HEK293T (cell line): ENCODE measurements around the gene TDP1.
A peak's percentile ranks its signal among the peaks of the same experiment; 100 is the strongest.

Source experiments
- CTCF ChIA-PET: fragments of 350-600 bp; formaldehyde crosslinking; extraction: SDS; loops from one replicate; lab custom pipeline; 2021; ENCODE audit warnings: antibody characterized with exemption, inconsistent platforms; lab: Yijun Ruan, JAX
- POLR2A ChIA-PET: fragments of 350-600 bp; formaldehyde crosslinking; extraction: SDS; loops from one replicate; lab custom pipeline; 2020; ENCODE audit warnings: antibody characterized with exemption, inconsistent platforms; lab: Yijun Ruan, JAX
- DNase-seq: peaks from one replicate; pipeline ENCODE4 v3.0.0; 2012; ENCODE audit warnings: mixed read lengths; ENCODE audit errors: extremely low spot score
- ARNT ChIP-seq: fragments of 450-650 bp; IDR thresholded peaks from 2 replicates; pipeline ENCODE4 v1.6.1; 2017; ENCODE audit warnings: mild to moderate bottlenecking
- BHLHE40 ChIP-seq: fragments of 450-650 bp; IDR thresholded peaks from 2 replicates; pipeline ENCODE4 v1.6.1; 2016; ENCODE audit warnings: mild to moderate bottlenecking, moderate library complexity, borderline replicate concordance
- CTBP1 ChIP-seq: fragments of 450-650 bp; IDR thresholded peaks from 2 replicates; pipeline ENCODE4 v1.6.1; 2016; ENCODE audit warnings: borderline replicate concordance
- ELF4 ChIP-seq: fragments of 450-650 bp; IDR thresholded peaks from 2 replicates; pipeline ENCODE4 v1.6.1; 2017; ENCODE audit warnings: antibody characterized with exemption
- FOXA1 ChIP-seq: fragments of 450-650 bp; IDR thresholded peaks from 2 replicates; pipeline ENCODE4 v1.6.1; 2016; ENCODE audit warnings: mild to moderate bottlenecking
- FOXK2 ChIP-seq: fragments of 450-650 bp; IDR thresholded peaks from 2 replicates; pipeline ENCODE4 v1.6.1; 2016; ENCODE audit warnings: mild to moderate bottlenecking
- FOXM1 ChIP-seq: fragments of 450-650 bp; IDR thresholded peaks from 2 replicates; pipeline ENCODE4 v1.6.1; 2017; ENCODE audit warnings: mild to moderate bottlenecking, borderline replicate concordance
- HDGF ChIP-seq: fragments of 450-650 bp; IDR thresholded peaks from 2 replicates; pipeline ENCODE4 v1.6.1; 2017; ENCODE audit warnings: antibody characterized with exemption, borderline replicate concordance
- L3MBTL2 ChIP-seq: fragments of 450-650 bp; conservative IDR thresholded peaks from 2 replicates; pipeline ENCODE4 v1.6.1; 2016; ENCODE audit warnings: mild to moderate bottlenecking
- LEF1 ChIP-seq: fragments of 450-650 bp; IDR thresholded peaks from 2 replicates; pipeline ENCODE4 v1.6.1; 2017; ENCODE audit warnings: mild to moderate bottlenecking, borderline replicate concordance
- NFRKB ChIP-seq: fragments of 450-650 bp; IDR thresholded peaks from 2 replicates; pipeline ENCODE4 v1.6.1; 2016; ENCODE audit warnings: mild to moderate bottlenecking, moderate library complexity
- SP1 ChIP-seq: fragments of 450-650 bp; IDR thresholded peaks from 2 replicates; pipeline ENCODE4 v1.6.1; 2017
- SUZ12 ChIP-seq: fragments of 450-650 bp; IDR thresholded peaks from 2 replicates; pipeline ENCODE4 v1.6.1; 2016; ENCODE audit warnings: mild to moderate bottlenecking
- TARDBP ChIP-seq: fragments of 450-650 bp; IDR thresholded peaks from 2 replicates; pipeline ENCODE4 v1.6.1; 2016
- ZNF384 ChIP-seq: fragments of 450-650 bp; IDR thresholded peaks from 2 replicates; pipeline ENCODE4 v1.6.1; 2016
- TF ChIP-seq, protein P1 (sequence below): fragments of 450-650 bp; IDR thresholded peaks from 2 replicates; pipeline ENCODE4 v1.6.1; 2016

Gene TDP1

DNA sequence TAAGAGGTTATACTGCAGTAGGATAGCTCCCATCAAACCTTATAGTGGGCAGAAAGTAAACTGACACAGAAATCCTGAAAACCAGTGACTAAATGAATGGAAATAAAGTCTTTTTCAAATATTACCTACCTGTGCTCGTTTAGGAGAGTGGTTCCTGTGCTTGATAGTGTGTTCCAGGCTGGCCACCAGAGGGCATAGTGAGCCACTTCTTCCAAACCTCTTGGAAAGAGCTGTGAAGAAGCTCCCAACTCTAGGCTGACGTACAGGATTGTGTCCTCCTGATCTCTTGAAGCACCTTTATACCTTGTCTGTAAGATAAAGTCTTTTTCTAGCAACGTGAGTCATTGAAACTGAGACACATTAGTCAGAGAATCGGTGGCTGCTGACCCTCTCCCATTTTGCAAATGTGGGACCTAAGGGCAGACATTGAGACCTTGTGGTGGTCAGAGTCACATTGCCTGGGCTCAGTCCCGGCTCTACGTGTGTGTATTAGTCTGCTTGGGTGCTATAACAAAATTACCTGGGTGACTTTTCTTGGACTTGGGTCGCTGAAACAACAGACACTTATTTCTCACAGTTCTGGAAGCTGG is 17.6 kb downstream of the TDP1 start:
- CTCF ChIA-PET, result interaction anchor here (0.6 to 3.5 kb wide), 19 partner anchors 9 to 1286 kb away, joined by 3 to 18 read pairs (median 4); partner anchors contain the start of gene KCNK13
- POLR2A ChIA-PET, result no interaction called here
- TF ChIP-seq BHLHE40, result no peak
- TF ChIP-seq CTBP1, result no peak
- TF ChIP-seq ZNF384, result no peak
- TF ChIP-seq FOXA1, result no peak
- TF ChIP-seq NFRKB, result no peak
- no peak for TF ChIP-seq LEF1
- no peak for TF ChIP-seq L3MBTL2
- TF ChIP-seq HDGF, result no peak
- no peak for TF ChIP-seq SUZ12
- no peak for TF ChIP-seq ARNT
- no peak for TF ChIP-seq ELF4
- TF ChIP-seq, protein P1, sequence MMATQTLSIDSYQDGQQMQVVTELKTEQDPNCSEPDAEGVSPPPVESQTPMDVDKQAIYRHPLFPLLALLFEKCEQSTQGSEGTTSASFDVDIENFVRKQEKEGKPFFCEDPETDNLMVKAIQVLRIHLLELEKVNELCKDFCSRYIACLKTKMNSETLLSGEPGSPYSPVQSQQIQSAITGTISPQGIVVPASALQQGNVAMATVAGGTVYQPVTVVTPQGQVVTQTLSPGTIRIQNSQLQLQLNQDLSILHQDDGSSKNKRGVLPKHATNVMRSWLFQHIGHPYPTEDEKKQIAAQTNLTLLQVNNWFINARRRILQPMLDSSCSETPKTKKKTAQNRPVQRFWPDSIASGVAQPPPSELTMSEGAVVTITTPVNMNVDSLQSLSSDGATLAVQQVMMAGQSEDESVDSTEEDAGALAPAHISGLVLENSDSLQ, result no peak
- TF ChIP-seq FOXM1, result no peak
- peak; percentile 72 for DNase-seq

- ChIA-PET CTCF (no interaction called here), POLR2A (interaction anchor here (1.5 kb wide), 1 partner anchor 22 kb away, joined by 3 read pairs; the partner anchor contains the start of gene TDP1)
- DNase-seq, result no peak
- TF ChIP-seq, protein P1, result no peak
- TF ChIP-seq L3MBTL2 (no peak), TARDBP (no peak), SP1 (no peak), LEF1 (no peak), NFRKB (no peak), HDGF (no peak), FOXM1 (no peak), ZNF384 (no peak), ARNT (no peak), FOXK2 (no peak), CTBP1 (no peak)
Measured at GRCh38 chr14:89977668-89978067, 21.9 kb downstream of the TDP1 start.

GRCh38 chr14:89978656-89979055 is 22.9 kb downstream of the TDP1 start:
- DNase-seq, result no peak
- no peak for TF ChIP-seq TARDBP
- no peak for TF ChIP-seq CTBP1
- no peak for TF ChIP-seq L3MBTL2
- ChIA-PET CTCF (no interaction called here), POLR2A (no interaction called here)

DNA sequence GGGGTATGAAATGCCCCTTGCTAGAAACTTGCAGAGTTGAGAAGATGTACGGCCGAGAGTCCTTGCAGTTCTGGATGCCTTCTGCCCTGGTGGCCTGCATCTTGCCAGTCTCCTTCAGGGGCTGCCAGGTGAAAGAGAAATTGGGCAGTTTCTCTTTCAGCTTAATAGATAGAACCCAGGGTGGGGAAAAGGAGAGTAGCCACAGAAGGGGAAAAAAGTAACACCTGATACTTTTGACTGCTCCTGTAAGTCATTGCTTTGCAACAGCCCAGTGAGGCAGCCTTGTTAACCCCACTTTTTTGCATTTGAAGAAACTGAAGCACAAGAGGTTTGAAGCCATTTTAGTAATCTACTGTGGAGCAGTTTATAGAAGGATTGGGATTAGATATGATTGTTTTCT is 27.6 kb downstream of the TDP1 start:
- ChIA-PET CTCF (interaction anchor here (2.3 kb wide), 1 partner anchor 10 kb away, joined by 18 read pairs; no protein-coding TSS in a partner anchor), POLR2A (no interaction called here)
- TF ChIP-seq SUZ12, result no peak
- no peak for TF ChIP-seq NFRKB
- no peak for TF ChIP-seq FOXA1
- no peak for TF ChIP-seq SP1
- TF ChIP-seq ZNF384, result no peak
- TF ChIP-seq ELF4, result no peak
- TF ChIP-seq BHLHE40, result no peak
- TF ChIP-seq, protein P1, result no peak
- TF ChIP-seq CTBP1, result no peak
- TF ChIP-seq ARNT, result no peak
- TF ChIP-seq L3MBTL2, result no peak
- TF ChIP-seq LEF1, result no peak
- no peak for TF ChIP-seq TARDBP
- TF ChIP-seq FOXM1, result no peak
- TF ChIP-seq HDGF, result no peak
- no peak for TF ChIP-seq FOXK2
- no peak for DNase-seq

DNA sequence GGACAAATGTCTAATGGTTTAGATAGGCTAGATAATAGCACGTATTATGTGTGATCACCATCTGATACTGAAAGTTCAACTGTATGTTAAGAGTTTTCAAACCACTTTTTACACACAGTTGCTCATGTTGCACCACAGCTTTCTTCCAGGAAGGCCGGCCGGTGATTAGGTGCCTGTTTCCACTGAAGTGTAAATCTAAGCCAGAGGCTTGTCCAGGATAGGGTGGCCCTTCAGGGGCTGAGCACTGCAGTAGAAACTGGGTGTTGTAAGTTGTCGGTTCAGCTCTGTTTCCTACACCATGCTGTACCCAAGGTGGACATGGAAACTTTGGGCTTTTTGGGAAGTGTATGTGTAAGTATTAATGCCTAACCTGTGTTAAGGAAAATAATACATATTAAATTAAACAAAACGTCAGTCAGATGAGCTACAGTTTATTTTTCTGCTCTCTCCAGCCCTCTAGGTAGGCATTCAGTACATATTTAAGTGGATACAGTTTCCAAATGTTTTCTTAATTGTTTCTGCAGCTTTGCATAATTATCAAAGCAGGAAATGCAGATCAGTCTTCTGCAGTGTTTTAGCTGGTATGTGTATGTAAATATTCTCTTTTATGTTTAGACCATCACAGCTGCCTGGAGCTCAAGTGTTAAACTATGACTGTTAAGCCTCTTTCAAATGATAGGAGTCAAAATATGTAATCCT is 30.9 kb downstream of the TDP1 start:
- DNase-seq, result no peak
- CTCF ChIA-PET, result interaction anchor here (2.3 kb wide), 1 partner anchor 14 kb away, joined by 8 read pairs; no protein-coding TSS in a partner anchor
- TF ChIP-seq L3MBTL2 (no peak), NFRKB (no peak)
- POLR2A ChIA-PET, result interaction anchor here (1.0 kb wide), 1 partner anchor 30 kb away, joined by 3 read pairs; the partner anchor contains the start of gene TDP1

DNA sequence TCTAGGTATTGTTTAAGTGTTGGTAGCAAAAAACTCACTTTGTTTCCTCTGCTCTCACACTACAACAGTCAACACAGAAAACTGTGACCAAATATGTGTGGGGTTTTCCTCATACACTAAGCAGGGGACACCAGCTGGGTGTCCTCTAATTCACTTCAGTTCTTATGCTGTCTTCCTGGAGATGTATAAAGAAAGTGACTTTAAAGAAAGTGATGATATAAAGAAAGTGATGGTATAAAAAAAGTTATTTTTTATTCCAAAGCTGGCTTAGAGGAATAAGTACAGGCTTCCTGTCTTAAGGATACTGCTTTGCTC is 31.4 kb downstream of the TDP1 start:
- ChIA-PET POLR2A (interaction anchor here (1.0 kb wide), 1 partner anchor 31 kb away, joined by 3 read pairs; the partner anchor contains the start of gene TDP1), CTCF (interaction anchor here (2.3 kb wide), 1 partner anchor 14 kb away, joined by 8 read pairs; no protein-coding TSS in a partner anchor)
- DNase-seq, result no peak
- no peak for TF ChIP-seq FOXM1
- TF ChIP-seq ARNT, result no peak
- no peak for TF ChIP-seq SP1
- no peak for TF ChIP-seq CTBP1
- no peak for TF ChIP-seq ZNF384
- no peak for TF ChIP-seq LEF1
